Stimulated activated CD4-positive, alpha-beta T cell treated with anti-CD3 and anti-CD28 coated beads, Interleukin-1b, Interleukin-23, amount 100 ng/mL, for 4 hours (primary cell): Measurements from ENCODE around the gene ERBIN.
"Not testable (repeated sequence)": the region's sequence is repeated elsewhere in the genome, so short reads cannot be mapped to it uniquely, and the experiment has no call there.

Experiments
- DNase-seq, 2 donors: peaks; one replicate each; pipeline ENCODE4 v3.0.0-alpha.2; 2020; ENCODE audit warnings: low read depth in 2 of 2

The ERBIN gene

DNA sequence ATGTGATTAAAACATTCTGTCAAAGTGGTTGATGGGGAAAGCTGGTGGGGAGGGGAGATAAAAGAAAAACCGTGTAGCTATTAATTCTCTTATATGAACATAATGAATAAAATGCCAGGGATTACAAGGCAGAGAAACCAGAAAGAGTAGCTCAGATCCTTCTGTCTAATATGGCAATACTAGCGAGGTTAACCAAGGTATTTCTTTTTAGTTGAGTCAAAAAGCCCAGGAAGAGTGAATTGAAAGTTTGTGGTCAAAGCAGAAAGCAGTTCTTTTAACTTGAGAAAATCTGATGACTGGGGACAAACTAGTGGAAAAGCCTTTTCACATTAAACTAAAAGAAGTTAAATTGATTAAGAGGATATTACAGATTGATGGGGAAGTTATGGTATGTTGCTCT lies 76.0 kb downstream of the ERBIN start:
- no peak for DNase-seq

DNA sequence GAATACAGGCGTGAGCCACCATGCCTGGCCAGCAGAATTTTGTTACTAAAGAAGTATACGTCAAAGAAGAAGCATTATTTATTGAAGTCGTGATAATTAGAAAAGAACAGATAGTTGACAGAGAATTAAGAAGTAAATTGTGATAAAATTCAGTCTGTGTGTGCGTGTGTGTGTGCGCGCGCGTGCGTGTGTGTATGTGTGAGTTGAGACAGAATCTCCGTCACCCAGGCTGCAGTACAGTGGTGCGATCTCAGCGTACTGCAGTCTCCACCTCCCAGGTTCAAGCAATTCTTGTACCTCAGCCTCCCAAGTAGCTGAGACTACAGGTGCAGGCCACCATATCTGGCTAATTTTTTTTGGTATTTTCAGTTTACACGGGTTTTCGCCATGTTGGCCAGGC lies 77.8 kb downstream of the ERBIN start:
- no peak for DNase-seq

GRCh38 chr5:66009277-66009676 lies 82.9 kb downstream of the ERBIN start:
- DNase-seq: no peak

DNA sequence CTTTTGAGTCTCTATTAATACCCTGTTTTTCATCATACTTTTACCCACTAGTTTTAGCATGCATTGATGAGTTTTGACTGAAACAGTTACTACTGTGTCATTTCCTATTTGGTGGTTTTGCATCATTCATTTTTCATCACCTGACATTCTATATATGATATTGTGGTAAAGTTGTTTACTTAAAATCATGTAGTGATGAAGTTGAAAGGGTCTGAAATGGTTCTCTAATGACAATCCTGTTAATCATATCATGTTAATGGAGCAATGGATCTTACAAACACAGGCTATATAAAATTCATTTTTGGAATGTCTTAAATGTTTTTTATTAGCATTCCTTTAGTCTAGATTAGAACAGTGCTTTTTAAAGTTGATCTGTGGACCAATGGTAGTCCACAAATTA lies 84.1 kb downstream of the ERBIN start:
- DNase-seq: no peak

DNA sequence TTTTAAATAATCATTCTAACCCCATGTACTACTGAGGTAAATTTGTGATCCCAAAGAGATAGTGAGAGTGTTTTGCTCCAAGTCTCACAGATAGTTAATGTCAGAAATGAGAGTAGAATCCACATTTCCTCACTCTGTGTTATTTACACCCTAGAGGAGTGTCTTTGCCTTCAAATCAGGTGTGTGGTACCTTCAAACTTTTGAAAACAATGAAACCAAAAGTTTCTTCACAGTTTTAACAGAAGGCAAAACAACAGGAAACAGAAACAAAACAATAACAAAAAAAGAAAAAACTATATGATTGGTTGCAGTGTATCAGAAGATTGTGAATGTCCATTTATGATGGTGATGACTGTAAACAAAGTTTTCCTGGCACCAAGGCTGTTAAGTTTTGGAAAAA lies 85.9 kb downstream of the ERBIN start:
- DNase-seq: no peak

GRCh38 chr5:66013397-66013796 lies 87.0 kb downstream of the ERBIN start:
- DNase-seq: no peak

DNA sequence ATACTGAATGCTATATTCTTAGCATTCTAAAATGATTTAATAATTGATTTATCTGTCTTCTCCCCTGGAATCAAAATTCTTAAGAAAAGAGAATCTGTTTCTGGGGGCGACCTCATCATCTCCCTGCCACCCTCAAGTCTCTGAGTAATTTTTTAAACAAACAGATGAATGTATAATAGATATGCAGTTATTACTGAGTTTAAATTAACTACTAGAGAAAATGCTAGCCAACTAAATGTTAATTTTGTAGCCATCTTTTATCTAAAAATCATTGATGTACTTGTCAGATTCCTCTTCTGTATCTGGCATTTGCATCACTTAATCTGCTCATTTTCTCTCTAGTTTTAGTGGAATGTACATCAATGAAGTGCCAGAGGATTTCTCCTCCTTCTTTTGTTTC lies 87.5 kb downstream of the ERBIN start:
- DNase-seq: no peak

DNA sequence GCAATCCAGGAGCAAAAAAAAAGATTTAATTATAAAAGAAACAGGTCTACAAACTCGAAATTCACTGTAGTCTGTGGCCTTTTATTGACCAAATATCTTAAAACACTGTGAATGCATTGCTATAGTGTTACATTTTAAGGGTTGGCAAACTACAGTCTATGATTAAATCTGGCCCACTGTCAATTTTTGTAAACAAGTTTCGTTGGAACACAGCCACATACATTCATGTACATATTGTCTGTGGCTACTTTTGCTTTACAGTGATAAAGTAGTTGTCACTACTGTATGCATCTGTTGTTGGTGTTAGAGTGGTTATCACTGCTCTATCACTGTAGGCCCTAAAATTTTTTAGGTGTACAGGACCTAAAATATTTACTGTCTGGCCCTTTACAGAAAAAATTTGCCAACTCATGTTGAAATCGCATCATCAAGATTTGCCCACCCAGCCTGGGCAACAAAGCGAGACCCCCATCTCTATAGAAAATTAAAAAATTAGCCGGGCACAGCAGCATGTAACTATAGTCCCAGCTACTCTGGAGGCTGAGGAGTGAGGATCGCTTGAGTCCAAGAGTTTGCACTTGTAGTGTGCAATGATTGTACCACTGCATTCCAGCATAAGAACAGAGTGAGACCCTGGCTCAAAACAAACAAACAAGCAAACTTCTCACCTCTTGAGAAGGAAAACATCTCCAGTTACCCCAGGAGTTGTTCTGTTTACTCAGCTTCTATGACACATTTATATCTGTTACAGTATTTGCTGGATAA lies 89.0 kb downstream of the ERBIN start:
- no peak for DNase-seq

GRCh38 chr5:66021585-66021984 lies 95.2 kb downstream of the ERBIN start:
- DNase-seq: no peak

DNA sequence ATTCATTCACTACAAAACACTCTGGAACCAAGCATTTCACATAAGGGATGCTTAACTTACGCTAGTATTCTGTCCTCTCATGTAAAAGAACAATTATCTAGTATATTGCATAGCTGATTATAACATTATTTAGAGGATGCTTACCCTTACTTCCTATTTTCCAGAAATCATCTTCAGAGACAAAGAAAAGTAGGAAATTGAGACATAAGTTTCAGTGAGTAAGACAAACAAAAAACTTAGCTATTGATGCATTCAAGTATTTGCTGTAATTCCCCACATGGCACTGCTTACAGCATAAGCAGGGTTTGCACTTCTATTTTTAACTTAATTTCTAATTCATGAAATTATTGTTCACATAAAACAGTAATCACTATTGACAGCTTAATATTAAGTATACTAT lies 112.9 kb downstream of the ERBIN start:
- no peak for DNase-seq

- no peak for DNase-seq
Observed at GRCh38 chr5:66039701-66040100, 113.3 kb downstream of the ERBIN start.

- no peak for DNase-seq
Observed at GRCh38 chr5:66041627-66042026, 115.3 kb downstream of the ERBIN start.

DNA sequence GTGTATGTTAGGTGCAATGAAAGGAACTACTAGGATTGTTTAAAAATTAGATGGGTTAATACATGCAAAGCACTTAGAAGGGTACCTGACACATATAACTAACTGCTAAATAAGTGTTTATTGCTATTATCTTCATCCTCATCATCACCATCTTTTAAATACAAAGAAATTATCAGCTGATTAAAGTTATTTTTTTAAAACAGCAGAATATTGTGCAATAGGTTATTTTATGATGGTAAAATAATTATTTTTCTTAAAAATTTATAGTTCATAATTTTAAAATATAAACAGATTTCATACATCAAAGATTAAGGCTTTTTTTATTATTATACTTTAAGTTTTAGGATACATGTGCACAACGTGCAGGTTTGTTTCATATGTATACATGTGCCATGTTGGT lies 130.9 kb downstream of the ERBIN start:
- DNase-seq: no peak

GRCh38 chr5:66061320-66061719 lies 134.9 kb downstream of the ERBIN start:
- not testable (repeated sequence) for DNase-seq

- not testable (repeated sequence) for DNase-seq
Observed at GRCh38 chr5:66063061-66063460, 136.7 kb downstream of the ERBIN start.

DNA sequence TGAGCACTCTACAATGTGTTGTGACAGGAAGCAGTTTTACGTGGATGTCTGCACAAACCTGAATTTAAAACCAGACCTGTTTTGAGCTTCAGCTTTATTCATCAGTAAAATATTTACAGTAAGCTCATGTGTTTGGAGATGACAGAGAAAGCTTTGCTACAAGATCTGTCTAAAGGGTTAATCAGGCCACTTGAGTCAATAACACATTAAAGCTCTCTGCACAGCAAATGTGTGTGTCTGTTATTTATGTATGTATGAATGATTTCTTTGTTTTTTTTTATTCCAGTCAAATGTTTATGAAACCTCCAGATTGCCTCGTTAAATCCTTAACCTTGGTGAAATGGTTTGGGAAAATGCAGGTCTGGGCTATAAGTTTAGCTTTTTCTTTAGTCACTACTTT lies 140.5 kb downstream of the ERBIN start:
- DNase-seq: no peak

GRCh38 chr5:66072031-66072430 lies 145.7 kb downstream of the ERBIN start:
- no peak for DNase-seq

GRCh38 chr5:66074901-66075300 lies 148.5 kb downstream of the ERBIN start:
- DNase-seq: no peak

DNA sequence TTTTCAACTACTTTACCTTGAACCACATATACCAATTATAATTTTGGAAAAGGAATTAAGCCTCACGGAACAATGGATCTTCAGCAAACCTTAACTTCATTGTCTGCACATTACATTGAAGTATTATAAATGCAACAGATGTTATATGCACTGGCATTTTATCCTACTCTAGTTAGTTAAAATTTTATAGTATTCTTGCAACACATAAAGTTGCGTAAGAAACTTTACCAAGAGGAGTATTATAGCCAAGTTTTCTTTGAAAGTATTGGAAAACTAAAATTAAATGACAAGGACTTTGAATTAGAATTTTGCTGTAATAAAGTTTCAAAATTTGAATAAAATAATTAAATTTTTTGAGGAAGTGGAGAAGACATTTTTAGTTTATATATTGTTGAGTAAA lies 154.3 kb downstream of the ERBIN start:
- no peak for DNase-seq

GRCh38 chr5:66089384-66089783 lies 163.0 kb downstream of the ERBIN start:
- DNase-seq: no peak

DNA sequence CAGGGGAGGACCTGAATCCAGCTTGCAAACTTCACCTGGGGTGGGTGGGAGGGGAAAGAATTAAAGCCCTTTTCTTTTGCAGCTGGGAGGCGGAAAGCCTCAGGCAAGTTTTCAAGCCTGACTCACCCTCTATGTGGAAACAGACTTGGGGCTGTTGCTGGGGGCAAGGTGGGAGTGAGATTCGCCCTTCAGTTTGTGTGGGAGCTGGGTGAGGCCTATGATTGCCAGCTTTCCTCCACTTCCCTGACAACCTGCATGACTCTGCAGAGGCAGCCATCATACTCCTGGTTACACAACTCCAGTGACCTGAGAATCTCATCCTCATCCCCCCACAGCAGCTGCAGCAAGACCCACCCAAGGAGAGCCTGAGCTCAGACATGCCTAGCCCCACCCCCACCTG lies 174.5 kb downstream of the ERBIN start:
- DNase-seq: no peak

- no peak for DNase-seq
Observed at GRCh38 chr5:66113160-66113559, 186.8 kb downstream of the ERBIN start.

- no peak for DNase-seq
Observed at GRCh38 chr5:66118304-66118703, 191.9 kb downstream of the ERBIN start.

DNA sequence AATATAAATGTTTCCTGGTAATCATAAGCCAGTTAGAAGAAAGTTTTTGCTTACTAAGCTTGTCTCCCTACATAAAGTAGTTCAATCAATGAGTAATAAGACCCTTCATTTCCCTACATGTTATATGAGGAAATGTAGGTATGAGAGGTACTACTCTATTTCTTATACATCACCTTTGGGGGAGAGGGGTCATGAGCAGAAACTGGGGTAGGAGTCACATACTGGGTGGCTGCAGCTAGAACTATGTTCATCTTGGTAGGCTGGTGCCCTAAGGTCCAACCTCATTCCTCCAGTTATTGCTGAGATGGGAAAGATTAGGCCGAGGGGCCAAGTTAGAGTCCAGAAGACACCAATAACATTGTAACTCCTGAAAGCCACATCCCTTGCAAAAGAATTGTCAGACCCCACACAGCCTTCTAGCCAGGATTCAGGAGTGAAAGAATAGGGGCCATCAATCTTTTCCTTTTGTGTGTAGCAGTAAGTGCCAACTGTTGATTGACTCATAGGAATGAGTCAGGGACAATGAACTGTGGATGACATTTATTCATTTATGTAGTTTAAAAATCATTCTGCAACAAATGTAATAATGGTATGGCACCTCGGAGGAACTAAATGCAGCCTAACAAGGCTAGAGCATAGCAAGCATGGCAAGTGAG lies 196.1 kb downstream of the ERBIN start:
- DNase-seq: no peak
